GM18870 (cell line): Measurements from ENCODE around the gene UCP3.

Experiments used
- ATAC-seq: cut with Tn5 transposase; IDR thresholded peaks from one replicate; pipeline ENCODE4 v1.9.1; 2021; ENCODE audit warnings: moderate library complexity; ENCODE audit not compliant: unreplicated experiment

The UCP3 gene

GRCh38 chr11:73978576-73979086 is 30.3 kb downstream of the UCP3 start:
- no peak for ATAC-seq

GRCh38 chr11:73977856-73978519 is 30.9 kb downstream of the UCP3 start:
- no peak for ATAC-seq

GRCh38 chr11:73976451-73977151 is 32.3 kb downstream of the UCP3 start:
- ATAC-seq = no peak

GRCh38 chr11:73975479-73975757 is 33.5 kb downstream of the UCP3 start:
- ATAC-seq = no peak

DNA sequence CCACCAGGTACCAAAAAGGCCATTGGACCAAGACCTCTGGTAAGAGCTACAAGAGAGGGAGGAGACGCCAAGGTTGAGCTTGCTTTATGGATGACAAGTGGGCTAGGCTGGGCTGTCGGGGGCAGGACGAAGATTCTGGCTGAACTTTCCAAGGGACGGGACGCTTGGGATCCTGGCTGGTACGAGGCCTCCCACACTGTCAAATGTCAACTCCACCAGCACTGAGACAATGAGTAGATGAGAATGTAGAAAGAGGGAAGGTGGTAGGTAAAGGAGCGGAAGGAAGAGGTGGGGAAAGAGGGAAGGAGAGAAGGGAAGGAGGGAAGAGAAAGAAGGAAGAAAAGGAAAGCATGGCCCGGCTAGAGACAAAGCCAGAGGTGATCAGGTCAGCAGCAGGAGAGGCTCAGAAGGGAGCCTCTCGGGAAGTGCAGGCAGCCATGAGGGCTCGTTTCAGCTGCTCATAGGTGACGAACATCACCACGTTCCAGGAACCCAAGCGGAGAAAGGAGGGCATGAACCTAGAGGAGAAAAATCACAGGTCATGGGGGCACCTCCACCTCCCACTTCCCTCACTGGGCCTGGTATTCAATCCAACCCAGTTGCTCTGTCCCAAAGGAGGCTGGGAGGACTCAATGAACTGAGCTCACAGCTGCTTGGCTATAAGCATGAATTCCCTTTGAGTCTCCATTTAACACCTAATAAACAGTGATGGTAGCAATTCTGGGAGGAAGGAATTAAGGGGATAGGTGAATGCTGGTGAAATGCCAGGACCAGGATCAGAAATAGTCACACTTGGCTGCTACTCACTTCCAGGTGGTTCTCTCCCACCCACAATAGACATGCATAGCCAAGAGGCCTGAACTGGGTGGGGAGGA is 34.0 kb downstream of the UCP3 start:
- ATAC-seq = no peak

- no peak for ATAC-seq
Observed at GRCh38 chr11:73972620-73973449, 36.0 kb downstream of the UCP3 start.

- ATAC-seq = no peak
Observed at GRCh38 chr11:73972187-73972586, 36.7 kb downstream of the UCP3 start.

- ATAC-seq = no peak
Observed at GRCh38 chr11:73971175-73971719, 37.6 kb downstream of the UCP3 start.

DNA sequence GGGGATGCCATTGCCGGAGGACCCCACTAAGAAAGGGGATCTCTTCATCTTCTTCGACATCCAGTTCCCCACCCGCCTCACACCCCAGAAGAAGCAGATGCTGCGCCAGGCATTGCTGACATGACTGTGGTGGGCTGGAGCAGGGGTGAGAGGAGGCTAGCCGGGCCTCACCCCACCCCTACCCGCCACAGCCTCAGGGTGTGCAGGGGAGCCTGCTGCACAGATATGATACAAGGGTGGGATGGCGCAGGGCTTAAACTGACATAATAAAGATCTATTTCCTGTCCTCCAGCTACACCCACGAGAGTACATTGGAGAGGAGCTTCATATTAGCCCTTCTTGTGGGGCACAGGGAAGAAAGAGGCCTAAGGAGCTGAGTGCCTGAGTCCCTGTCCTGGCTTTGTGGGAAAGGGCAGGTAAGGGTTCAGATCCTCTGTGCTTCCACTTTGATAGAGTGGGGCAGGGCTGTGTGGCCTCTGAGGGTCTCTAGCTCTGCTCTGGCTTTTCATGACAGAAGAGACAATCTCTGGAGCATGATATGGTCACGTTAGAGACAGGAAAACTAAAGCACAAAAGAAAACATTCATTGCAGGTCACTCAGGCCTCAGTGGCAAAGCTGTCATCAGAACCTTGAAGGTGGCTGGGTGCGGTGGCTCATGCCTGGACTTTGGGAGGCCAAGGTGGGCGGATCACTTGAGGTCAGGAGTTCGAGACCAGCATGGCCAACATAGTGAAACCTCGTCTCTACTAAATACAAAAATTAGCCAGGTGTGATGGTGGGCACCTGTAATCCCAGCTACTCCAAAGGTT is 38.7 kb downstream of the UCP3 start:
- no peak for ATAC-seq

DNA sequence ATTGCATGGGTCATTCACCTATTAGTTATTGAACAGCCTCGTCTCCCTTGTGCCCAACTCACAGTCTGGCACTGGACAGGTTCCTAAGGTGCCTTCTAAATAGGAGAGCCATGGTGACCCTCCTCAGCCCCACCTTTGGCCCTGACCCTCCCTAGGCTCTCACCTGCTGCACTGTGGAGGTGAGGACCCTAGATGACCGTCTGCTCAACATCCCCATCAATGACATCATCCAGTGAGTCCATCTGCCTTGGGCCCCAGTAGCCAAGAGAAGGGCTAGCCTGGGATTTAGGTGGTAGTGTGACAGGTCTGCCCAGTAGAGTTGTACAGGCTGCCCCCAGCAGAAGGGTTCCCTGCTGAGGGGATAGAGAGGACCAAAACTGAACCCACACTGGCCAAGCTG is 39.8 kb downstream of the UCP3 start:
- no peak for ATAC-seq

DNA sequence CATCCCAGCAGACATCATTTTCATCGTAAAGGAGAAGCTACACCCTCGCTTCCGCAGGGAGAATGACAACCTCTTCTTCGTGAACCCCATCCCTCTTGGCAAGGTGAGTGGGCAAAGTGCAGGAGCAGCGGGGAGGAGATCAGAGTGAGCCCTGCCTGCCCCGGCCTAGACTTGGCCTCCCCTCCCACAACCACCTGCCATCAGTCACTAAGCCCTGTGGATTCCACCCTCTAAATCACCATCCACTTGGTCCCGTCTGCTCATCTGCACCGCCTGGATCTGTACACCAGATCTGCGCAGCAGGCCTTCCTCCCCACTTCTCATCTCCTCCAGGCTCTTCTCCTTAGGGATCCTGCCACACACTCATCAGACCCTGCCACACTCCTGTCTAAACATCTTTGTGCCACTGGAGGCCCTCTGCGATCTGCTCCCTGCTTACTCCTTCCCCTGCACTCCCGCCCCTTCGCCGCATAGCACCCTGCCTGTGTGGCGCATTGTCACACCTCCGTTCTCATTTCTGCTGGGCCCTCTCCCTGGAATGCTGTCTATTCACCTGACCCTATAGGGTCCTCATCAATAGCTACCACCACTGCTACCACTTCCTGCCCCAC is 40.4 kb downstream of the UCP3 start:
- no peak for ATAC-seq

GRCh38 chr11:73965764-73966121 is 43.1 kb downstream of the UCP3 start:
- ATAC-seq = no peak

DNA sequence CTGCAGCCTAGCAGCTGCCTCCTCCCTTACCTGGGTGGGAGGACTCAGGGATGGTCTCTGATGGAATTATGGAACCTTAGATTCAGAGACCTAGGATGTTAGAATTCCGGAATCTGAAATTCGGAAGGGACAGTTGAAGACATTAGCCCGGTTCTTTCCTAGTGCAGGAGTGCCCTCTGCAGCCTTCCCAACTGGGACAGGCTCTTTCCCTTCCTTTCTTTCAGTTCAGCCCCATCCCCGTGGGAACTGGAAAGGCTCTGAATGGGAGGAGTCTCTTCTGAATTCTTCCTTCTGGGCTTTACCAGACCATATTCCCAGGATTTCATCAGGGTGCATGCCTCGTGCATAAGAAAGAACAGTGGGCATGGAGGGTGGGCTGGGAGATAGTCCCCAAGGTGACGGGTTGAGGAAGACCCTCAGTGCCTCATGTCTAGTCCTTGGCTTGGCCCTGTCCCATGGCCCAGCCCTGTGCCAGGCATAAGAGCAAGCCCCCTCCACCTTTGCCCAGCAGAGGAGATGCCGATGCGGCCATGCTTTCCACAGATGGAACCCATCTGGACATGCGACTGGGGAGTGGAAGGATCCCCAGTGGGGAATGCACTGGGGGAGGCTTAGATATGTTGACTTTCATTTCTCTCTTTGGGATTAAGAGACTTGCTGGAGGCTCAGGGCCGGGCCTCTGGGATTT is 43.7 kb downstream of the UCP3 start:
- ATAC-seq = no peak

- ATAC-seq = no peak
Observed at GRCh38 chr11:73963861-73964260, 45.0 kb downstream of the UCP3 start.

DNA sequence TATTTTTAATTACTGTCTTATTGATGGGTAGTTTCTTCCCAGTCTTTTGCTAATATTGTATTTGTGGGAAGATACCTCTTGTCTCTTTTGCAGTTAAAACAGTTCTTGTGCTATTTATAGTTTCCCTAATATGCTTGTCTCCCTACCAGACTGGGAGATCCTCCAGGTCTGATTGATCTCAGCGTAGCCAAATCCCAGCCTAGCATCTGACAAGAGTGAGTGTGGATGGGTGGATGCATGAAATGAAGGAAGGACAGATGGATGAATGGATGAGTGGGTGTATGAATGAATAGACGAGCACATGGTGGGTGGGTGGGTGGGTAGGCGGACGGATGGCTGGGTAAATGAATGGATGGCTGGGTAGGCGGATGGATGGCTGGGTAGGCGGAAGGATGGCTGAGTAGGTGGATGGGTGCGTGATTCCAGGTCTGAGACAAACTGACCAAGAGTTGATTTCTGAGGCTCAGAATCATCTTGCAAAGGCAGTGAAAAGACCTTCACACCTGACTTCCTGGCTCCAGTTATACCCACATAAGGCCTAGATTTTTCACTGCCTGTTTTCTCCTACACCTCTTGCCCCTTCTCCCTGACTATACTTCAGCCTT is 46.7 kb downstream of the UCP3 start:
- ATAC-seq = no peak

GRCh38 chr11:73961321-73961720 is 47.6 kb downstream of the UCP3 start:
- ATAC-seq = no peak

DNA sequence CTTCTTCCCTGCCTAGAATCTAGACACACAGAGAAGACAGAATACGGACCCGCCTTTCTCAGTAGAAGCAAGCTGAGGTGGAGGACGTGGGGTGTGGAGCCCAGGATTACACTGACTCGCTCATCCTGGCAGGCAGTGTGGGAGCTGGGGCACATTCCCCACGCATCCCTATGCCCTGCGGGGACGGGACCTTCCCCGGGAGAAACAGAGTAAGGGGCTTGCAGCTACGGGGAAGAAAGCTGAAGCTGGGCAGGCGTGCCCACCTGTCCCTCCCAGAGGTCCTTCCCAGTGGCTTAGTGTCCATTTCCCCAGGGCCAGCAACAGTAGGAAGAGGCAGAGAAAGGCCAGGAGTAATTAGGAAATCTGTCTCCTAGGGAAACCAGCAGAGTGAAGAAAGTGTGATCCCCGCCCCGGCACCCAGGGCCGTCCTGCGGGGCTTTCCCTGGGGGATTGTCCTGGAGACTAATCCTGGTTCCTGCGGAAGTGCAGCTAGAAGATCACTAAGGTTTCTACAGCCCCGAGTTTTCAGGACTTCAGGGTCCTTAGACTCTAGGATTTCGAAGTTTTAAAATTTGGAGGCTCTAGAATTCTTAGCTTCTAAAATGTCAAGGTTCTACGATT is 50.3 kb downstream of the UCP3 start:
- ATAC-seq = no peak
